Hematopoietic multipotent progenitor cell treated with erythropoietin and hydrocortisone succinate and interleukin-3 and kit ligand, for 17 days (in vitro differentiated cells): ENCODE results near the gene KRT76.
A peak's percentile ranks its signal among the peaks of the same experiment; 100 is the strongest.
"Not testable (repeated sequence)": the region's sequence is repeated elsewhere in the genome, so short reads cannot be mapped to it uniquely, and the experiment has no call there.

Experiments used
- DNase-seq: peaks from one replicate; pipeline ENCODE4 v3.0.0-alpha.2; 2015; ENCODE audit warnings: low spot score

Gene KRT76

DNA sequence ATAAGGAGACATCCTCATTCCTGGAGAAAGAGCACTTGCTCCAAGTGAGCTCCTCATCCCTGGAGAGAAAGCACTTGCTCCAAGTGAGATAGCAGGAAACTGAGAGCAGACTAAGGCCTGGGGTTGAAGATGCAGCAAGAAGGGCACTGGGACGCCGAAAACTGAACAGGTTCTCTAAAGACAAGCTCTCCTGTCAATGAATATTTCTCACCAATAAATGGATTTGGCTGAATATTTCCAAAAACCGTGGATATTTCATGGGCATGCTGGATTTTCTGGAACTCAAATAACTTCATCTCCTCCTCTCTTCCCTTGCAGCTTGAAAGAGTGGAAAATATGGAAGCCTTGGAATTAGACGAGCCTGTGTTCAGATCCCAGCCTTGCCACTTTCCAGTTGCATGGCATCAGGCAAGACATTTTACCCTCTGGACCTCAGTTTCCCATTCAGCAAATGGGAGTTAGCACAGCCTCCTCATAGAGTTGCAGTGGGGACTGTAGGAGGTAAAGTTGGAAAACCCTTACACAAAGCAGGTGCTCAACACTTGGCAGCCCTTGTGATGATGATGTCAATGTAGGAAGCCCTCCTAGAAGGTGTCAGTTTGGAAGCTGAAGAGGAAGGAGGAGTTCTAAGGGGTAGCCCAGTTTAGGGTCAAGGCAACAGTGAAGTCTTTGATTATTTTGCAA, 4.4 kb upstream of the KRT76 start:
- DNase-seq = no peak

DNA sequence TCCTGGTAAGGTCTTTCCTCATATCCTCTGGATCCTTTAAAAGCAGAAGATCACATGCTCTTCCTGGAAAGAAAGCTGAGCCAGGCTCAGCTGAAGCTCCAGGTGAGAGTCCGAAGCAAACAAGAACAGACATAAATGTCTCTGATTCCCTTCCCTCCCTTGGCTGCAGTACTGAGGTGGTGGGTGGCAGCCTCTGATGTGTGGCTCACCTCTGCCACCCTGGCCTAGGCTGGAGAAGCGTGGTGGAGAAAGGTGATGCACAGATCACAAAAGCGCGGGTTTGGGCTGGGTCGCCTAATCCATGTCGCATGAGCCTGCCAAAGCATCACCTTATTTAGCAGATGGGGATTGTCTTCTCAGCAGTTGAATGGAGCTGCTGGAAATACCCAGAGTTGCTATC, 2.8 kb upstream of the KRT76 start:
- DNase-seq = no peak

DNA sequence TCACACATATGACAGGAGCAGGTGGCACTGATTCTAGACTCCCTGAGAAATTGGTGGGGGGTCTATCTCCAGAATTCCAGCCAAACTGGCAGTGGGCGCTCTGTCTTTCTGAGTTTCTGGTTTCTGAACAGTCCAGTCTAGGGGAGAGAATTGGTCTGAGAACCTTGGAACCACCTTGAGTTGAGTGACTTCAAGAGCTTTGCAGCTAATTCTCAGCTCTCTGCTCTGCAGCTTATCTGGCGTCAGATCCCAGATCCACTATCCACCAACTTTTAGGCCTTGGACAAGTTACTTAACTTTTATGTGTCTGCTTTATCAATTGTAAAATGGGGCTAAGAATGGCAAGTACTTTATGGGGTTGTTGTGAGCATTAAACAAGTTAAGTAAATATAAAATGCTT, 1.7 kb upstream of the KRT76 start:
- no peak for DNase-seq

DNA sequence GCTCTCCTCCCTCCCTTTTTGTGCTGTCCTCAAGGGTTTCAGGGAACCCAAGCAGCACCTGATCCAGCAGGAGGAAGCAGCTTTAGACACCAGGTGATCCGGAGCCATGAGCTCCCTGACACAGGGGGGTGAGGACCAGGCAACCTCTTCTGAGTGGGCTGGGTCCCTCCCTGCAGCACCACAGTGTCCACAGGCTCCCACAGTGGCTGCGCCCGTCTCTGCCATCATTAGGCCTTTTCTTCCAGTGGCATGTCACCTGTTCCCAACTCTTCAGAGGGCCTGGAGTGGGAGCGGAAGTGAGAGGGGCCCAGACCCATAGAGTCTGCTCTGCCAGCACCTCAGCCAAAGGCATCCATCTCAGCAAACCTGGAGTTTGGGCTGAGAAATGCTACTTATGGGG, 421 bp upstream of the KRT76 start:
- no peak for DNase-seq

DNA sequence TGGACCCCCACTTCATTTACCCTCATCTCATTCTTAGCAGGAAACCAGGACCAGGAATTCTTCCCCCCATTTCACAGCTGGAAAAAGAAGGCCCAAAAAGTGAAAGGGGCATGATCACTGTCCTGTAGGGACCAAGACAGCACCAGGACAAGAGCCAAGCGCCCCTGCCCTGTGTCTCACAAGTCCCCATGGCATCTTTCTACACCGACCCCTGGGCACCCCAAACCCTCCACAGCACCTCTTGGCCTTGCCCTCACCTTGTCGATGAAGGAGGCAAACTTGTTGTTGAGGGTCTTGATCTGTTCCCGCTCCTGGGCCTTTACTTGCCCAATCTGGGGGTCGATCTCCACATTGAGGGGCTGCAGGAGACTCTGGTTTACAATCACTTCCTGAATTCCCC, 710 bp downstream of the KRT76 start:
- no peak for DNase-seq

DNA sequence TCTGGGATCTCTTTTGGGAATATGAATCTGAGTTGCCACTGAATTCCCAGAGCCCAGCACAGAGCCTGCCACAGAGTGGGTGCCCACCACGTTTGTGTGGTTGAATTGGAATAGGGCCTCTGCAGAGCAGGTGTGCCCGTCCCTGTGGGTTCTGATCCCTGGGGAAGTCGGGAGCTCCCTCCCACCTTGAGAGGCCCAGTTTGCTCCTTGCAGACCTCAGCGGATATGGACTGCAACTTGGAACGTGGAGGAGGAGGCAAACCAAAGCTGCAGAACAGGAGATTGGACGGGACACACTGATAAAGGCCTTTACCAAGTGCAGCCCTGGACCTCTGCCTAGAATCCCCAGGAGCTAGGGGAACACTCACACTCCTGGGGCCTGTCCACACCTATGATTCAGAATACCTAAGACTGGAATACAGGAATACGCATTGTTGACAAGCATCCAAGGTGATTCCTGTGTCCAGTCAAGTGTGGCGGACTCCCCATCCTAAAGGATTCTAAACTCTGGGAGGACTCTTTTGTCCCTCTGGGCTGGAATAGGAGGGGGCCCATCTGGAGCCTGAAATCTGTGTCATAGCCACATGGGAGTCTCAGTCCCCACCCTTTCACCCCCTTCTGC, 2.4 kb downstream of the KRT76 start:
- DNase-seq = no peak

DNA sequence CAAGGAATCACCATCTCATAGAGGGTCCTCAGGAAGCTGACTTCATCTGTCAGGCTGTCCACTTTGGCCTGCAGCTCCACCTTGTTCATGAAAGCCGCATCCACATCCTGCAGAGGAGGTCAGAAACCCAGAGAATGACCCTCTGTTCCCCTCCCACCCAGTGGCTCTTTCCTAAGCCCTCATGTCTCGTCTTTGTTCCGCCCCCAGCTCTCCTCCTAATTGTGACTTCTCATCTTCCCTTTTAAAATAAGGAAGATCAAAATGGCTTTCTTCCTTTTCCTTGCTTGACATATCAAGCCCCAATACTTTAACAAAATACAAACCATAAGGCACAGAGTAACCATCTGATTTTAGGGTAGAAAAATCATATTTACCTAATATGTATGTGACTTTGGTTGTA, 4.4 kb downstream of the KRT76 start:
- DNase-seq = no peak

DNA sequence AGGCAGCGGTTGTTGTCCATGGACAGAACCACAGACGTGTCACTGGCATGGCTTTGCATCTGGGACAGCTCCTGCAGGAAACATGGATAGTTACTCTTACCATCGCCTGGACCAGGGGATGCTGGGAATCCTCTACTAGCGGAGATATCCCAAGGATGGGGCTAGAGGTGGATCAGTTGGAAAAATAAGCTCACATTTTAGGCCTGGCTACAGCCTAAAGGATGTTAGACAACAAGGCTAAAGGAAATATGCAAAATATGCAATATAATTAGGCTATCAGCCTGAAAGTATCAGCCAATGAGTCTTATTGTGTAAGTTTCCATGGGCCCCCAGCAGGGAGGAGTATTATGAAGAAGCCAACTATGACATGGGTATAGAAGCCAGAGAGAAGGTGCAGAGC, 5.0 kb downstream of the KRT76 start:
- DNase-seq = no peak

DNA sequence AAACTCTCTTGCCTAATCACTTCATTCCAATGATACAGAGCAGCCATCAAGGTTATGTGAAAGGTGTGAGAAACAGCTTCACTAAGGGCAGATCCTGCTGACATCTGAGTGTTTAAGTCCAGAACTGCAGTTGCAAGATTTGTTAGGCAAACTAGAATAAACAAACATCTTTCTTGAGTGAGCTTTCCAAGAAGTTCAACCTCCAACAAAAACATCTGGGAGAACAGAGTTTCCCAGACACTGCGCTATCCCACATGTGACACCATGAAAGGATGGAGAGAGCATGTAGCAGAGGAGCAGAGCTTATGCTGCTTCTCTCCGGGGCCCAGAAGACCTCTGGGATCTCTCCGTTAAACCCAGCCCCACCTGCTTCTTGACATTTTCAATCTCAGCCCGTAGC, 5.6 kb downstream of the KRT76 start:
- no peak for DNase-seq

DNA sequence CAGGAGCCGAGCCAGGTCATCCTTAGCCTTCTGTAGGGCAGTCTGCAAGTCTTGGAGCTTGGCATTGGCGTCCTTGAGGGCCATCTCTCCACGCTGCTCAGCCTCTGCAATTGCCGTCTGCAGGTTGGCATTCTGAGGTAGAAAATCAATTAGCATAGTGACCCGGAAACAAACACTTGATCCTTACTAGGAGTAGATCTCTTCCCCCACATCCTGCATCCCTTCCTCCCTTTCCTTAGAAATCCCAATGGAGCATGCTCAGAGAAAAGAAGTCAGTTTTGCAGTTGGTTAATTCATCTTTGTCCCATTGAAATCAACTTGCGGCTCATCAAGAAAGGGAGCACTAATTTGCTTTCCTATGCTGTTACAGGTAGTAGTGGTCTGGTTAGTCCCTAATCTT, 6.1 kb downstream of the KRT76 start:
- DNase-seq = no peak

DNA sequence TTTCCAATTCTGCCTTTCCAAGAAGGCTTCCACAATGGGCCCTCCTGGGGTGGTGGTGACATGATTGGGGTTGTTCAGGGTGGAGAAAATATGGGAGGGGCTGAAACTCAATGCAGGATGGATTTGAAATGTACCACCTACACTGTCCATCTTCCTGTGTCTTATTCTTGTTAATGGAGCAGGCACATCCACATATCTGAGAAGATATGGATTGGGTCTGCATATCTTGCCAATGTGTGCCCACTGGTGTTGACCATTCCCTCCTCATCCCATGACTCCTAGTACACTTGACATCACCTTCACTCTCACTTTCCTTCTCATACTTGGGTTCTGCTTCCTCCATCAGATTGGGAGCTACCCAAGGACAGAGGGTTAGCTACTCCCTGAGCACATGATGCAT, 7.2 kb downstream of the KRT76 start:
- no peak for DNase-seq

DNA sequence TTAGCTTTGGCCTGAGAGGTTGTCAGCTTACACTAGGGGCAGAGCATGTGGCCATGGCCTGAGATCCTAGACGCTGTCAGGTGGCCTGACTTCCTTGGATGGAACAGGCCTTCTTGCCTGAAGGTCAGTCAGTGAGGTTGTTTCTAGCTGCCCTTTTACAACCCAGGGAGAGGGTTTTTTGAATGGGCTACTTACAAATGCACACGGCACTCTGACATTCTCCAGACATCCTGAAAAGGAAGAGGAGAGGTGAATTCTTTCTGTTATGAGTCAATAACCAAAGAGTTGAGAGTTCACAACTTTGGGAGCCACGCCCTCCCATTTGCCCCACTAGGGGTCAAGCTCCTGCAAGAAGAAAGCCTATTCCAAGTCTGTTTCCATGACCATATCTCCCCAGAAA, 7.8 kb downstream of the KRT76 start:
- DNase-seq = no peak

DNA sequence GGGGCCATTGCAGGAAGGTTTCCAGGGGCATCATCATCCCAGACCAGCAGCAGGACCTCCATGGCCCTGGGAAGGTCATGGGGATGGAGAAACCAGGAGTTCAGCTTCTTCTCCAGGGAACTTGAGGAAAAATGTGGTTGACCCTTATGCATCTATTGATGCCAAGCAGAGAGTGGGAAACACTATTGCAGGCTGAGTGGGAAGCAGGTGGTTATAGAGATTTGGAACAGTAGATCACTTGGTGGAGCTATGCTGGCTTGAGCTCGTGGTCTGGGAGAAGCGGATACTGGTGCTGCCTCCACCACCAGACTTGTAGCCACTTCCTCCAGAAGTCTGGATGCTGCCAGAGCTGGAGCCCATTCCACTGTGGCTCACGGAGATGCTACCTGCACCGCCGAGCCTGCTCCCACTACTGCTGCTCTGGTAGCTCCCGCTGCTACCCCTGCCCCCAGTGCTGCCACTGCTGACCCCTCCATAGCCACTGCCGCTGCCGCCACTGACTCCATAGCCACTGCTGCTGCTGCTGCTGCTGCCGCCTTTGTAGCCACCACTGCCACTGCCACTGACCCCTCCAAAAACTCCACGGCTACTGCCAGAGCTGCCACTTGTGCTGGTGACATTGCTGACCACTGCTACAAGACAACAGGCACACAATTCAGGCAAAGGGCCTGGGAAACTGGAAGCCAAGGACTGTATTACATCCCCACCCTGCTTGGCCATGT, 8.5 kb downstream of the KRT76 start:
- DNase-seq = no peak

DNA sequence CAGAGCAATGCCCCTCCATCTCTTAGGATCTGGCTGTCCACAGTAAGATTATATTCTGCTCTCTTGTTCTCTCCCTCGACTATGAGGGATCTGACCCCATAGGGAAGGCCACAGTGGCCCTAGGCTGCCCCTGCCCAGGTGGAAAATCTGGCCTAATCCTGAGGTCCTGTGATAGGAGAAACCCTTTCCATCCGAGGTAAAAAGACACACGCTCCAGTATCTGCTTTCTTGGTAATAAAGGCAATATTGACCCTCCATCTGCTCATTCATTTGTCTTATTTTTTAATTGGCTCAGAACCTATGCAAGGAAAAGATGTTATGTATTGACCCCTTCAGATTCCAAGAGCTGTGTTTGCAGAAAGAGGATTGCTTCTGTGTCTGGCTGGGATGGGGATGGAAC, 9.7 kb downstream of the KRT76 start:
- DNase-seq = no peak

DNA sequence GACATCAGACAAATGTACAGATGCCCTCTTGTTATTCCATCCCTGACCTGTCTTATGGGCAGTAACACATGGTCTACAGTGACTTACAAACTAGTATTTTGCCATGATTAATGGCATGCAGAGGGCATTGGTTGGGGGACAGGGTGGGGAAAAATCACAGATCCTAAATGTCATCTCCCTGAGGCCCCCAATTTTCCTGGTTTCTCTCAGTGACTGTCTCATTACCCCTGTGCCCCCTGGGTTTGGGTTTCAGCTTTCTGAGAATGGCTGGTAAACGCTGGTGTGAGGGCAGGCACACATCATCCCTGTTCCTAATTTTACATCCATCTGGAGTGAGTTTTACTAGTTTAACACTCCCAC, 10.1 kb downstream of the KRT76 start:
- no peak for DNase-seq

DNA sequence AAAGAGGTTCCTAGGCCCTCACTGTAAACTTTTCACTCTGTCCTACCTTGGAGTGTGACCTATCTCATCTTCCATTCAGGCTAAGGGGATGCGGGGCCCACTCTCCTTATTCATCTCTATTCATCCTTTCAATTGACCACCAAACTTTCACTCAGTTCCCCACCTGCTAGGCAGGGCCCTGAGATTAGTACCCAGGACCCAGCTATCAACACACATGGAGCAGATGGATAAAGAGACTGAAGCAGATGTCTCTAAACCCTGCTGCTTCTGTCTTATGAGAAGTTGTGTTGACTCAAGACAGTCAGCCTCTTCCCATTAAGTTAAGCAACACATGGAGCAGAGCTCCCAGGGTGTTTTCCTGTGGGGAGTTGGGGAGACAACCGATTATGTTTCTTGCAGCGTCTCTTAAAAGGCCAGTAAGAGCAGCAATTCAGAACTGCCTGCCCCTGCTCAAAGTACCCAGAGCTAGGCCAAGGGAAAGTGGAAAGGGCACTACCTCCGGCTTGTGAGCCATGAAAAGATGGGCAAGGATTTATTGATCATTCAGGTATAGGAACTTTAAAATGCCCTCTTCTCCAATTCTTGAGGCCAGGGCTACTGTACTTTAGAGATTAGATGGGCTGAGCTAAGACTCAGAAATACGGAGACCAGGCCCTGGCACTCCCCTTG, 10.7 kb downstream of the KRT76 start:
- DNase-seq = no peak

DNA sequence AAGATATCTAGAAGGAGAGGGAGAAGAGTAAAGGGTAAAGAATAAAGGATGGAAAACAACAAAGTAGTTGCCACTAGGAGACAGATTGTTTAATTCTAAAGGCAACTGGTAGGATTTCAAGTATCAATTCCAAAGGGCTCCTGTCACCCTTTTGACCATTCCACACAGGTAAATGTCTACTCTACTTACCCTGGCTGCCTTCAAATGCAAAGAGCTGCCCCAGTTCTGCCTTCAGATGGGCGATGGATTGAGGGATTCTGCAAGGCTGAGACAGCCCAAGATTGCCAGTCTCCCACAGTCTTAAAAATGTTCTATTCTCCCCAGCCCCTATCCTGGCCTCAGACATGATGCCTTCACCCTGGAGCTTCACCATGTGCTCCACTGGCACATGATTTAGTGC, 11.4 kb downstream of the KRT76 start:
- DNase-seq = no peak

DNA sequence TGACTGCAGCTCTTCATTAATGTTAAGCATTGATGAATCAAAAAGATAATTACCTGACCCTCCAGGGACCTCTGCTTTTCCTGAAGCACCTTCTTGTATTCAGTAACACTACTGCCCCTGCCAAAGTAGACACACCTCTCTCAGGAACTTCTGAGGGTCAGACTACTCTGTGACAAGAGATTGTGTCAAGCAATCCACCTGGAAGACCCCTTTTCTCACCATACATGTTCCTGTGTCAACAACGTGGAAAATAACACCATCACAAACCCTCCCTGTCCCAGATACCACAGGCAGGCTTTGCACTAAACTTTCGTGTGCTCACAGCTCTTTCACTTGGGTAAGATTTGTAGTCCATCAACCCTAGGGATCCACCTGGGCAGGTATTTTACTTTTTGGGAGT, 13.2 kb downstream of the KRT76 start:
- DNase-seq = no peak

DNA sequence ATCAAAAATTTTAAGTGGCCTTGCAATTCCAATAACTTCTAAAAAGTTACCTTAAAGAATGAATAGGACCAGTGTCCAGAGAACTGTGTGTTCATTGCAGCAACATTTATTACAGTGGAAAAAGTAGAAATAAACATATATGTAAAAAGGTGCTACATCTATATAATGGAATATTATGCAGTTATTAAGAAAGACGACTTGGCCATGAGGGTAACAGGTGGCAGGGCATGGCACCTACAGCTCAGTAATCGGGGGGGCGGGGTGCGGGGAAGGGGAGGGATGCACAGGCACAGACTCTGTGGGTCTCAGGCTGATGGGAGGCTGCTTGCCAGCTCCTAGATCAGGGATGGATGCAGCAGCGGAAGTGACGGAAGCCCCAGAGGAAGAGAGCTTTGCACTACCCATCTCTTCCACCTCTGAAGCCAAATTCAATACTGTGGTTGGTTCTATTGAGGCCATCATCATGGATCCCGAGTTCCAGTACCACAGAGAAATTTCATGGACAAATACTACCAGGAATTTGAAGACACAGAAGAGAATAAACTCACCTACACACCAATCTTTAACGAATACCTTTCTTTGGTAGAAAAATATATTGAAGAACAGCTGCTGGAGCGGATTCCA, 14.0 kb downstream of the KRT76 start:
- no peak for DNase-seq

DNA sequence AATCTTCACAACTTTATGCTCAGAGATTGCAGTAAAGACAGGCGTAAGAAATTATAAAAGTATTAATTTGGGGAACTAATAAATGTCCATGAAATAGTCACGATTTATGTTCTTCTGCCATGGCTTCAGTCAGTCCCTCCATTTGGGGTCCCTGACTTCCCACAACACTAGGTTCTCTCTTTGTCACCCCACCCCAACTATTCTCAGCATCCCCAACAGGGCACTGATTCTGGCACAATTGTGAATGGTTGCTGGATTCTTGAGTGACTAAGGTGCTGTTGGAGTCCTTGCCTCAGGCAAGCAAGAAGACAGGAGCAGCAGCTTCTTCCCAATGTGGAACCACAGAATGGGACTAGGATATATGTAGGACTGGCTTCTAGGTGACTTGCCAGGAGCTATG, 15.3 kb downstream of the KRT76 start:
- DNase-seq = no peak

DNA sequence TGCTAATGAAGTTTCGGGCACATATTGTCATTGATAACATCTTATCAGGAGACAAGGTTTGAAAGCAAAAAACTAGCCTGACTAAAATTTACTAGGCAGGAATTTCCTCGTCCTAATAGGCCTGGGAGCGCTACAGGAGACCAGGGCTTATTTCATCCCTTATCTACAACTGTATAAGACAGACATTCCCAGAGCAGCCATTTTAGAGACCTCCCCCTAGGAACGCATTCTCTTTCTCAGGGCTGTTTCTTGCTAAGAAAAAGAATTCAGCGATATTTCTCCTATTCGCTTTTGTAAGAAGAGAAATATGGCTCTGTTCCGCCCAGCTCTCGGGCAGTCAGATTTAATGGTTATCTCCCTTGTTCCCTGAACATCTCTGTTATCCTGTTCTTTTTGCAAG, 15.9 kb downstream of the KRT76 start:
- DNase-seq = not testable (repeated sequence)

DNA sequence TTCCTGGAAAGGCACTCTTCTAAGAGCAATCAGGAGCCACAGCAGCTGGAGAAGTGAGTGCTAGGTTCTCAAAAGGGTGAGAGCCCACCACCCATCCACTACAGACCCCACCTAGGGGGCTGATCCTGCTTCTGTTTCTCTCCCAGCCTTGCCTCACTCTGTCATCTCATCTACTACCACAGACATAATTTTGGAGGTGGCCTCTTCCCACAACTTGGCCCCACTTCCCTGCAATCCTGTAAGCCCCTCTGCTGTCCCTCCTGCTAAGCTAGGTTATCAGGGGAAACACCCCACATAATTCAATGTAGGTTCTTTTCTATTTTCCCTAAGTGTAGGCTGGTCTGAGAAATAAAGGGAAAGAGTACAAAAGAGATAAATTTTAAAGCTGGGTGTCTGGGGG, 16.5 kb downstream of the KRT76 start:
- DNase-seq = no peak

DNA sequence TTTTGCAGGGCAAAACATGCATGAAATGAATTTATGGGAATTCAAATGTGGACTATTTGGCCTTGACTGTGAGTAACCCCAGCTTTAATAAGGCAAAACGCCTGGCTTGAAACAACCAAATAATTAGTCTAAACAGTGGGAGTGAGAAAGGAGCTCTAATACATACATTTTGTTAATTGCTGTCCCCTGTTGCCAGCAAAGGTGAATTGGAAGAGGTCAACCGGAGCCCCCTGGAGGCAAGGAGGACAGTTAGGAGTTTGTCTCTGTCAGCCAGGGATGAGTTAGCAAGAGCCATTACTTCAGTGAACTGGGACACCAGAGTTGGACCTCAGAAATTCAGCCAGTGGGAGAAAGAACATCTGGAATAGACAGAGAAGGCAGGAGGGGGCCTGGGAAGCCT, 17.4 kb downstream of the KRT76 start:
- DNase-seq = peak; percentile 10
